ENCODE results near the gene ST6GALNAC3. TPM values are rescaled to one million over a fixed set of nuclear protein-coding genes. Genes with fewer than 3 reads are reported as not detected.

Gene ST6GALNAC3
- total RNA-seq, 1 experiment from 2014 or later = 0.03 TPM

- no TSS peak for BruUV-seq (replicated peaks)
- POLR2A ChIA-PET = no interaction called here
Measured at GRCh38 chr1:76583235-76583868, 508.8 kb downstream of the ST6GALNAC3 start.

GRCh38 chr1:76583875-76584477 is 509.4 kb downstream of the ST6GALNAC3 start:
- in situ Hi-C loops (cut with HindIII; ENCODE audit: low pct_unique_long_range_greater_than_20kb, low sequenced_read_pairs) = no loop called here
- ChIA-PET POLR2A (no interaction called here), CTCF (no interaction called here)
- H3K36me3 ChIP-seq (ENCODE audit: control insufficient read depth, insufficient read depth, low read length) = no peaks in the 10 kb centered on the region
- no peaks in the 10 kb centered on the region for H3K27me3 ChIP-seq (ENCODE audit: control insufficient read depth, insufficient read depth, low read length)
- no peak overlapping the region for H3K4me3 ChIP-seq (ENCODE audit: low read depth in 2 of 2, low read length in 2 of 2)
- intact Hi-C loops (cut with micrococcal nuclease; ENCODE audit: unreplicated experiment) = no loop called here
- no peaks in the 10 kb centered on the region for H3K4me1 ChIP-seq (ENCODE audit: control insufficient read depth, insufficient read depth, low read length)
- DNase-seq (ENCODE audit: low read depth, low spot score) = no peak
- no peak overlapping the region for H3K27ac ChIP-seq (ENCODE audit: low read length)
- no peaks in the 10 kb centered on the region; the same call in 1 of the 2 replicates for H3K9me3 ChIP-seq (ENCODE audit: control insufficient read depth, insufficient read depth, low read depth, low read length)
- ATAC-seq = no peak
- no TSS peak for BruUV-seq (replicated peaks)
- TF ChIP-seq, protein P1, sequence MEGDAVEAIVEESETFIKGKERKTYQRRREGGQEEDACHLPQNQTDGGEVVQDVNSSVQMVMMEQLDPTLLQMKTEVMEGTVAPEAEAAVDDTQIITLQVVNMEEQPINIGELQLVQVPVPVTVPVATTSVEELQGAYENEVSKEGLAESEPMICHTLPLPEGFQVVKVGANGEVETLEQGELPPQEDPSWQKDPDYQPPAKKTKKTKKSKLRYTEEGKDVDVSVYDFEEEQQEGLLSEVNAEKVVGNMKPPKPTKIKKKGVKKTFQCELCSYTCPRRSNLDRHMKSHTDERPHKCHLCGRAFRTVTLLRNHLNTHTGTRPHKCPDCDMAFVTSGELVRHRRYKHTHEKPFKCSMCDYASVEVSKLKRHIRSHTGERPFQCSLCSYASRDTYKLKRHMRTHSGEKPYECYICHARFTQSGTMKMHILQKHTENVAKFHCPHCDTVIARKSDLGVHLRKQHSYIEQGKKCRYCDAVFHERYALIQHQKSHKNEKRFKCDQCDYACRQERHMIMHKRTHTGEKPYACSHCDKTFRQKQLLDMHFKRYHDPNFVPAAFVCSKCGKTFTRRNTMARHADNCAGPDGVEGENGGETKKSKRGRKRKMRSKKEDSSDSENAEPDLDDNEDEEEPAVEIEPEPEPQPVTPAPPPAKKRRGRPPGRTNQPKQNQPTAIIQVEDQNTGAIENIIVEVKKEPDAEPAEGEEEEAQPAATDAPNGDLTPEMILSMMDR (IDR thresholded peaks at IDR 0.05) = no peak
- TF ChIP-seq TCF7L2 (IDR thresholded peaks at IDR 0.05; ENCODE audit: low read depth, low read length) = no peak
- TF ChIP-seq, protein P2, sequence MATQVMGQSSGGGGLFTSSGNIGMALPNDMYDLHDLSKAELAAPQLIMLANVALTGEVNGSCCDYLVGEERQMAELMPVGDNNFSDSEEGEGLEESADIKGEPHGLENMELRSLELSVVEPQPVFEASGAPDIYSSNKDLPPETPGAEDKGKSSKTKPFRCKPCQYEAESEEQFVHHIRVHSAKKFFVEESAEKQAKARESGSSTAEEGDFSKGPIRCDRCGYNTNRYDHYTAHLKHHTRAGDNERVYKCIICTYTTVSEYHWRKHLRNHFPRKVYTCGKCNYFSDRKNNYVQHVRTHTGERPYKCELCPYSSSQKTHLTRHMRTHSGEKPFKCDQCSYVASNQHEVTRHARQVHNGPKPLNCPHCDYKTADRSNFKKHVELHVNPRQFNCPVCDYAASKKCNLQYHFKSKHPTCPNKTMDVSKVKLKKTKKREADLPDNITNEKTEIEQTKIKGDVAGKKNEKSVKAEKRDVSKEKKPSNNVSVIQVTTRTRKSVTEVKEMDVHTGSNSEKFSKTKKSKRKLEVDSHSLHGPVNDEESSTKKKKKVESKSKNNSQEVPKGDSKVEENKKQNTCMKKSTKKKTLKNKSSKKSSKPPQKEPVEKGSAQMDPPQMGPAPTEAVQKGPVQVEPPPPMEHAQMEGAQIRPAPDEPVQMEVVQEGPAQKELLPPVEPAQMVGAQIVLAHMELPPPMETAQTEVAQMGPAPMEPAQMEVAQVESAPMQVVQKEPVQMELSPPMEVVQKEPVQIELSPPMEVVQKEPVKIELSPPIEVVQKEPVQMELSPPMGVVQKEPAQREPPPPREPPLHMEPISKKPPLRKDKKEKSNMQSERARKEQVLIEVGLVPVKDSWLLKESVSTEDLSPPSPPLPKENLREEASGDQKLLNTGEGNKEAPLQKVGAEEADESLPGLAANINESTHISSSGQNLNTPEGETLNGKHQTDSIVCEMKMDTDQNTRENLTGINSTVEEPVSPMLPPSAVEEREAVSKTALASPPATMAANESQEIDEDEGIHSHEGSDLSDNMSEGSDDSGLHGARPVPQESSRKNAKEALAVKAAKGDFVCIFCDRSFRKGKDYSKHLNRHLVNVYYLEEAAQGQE (IDR thresholded peaks at IDR 0.05; ENCODE audit: insufficient read depth in 1 of 2, low read depth in 2 of 2, low read length in 1 of 2) = no peak

More at GRCh38 chr1:76583235-76583868, 508.8 kb downstream of the ST6GALNAC3 start:
- intact Hi-C loops (cut with micrococcal nuclease; ENCODE audit: unreplicated experiment) (no loop called here), in situ Hi-C loops (cut with HindIII; ENCODE audit: low pct_unique_long_range_greater_than_20kb, low sequenced_read_pairs) (no loop called here)
- DNase-seq (ENCODE audit: low read depth, low spot score) = no peak
- no peaks in the 10 kb centered on the region for H3K4me1 ChIP-seq (ENCODE audit: control insufficient read depth, insufficient read depth, low read length)
- H3K27ac ChIP-seq (ENCODE audit: low read length) = no peak overlapping the region
- ATAC-seq = no peak
- H3K9me3 ChIP-seq (ENCODE audit: control insufficient read depth, insufficient read depth, low read depth, low read length) = no peaks in the 10 kb centered on the region; the same call in 1 of the 2 replicates
- H3K36me3 ChIP-seq (ENCODE audit: control insufficient read depth, insufficient read depth, low read length) = no peaks in the 10 kb centered on the region; the same call in 1 of the 2 replicates
- no peaks in the 10 kb centered on the region for H3K27me3 ChIP-seq (ENCODE audit: control insufficient read depth, insufficient read depth, low read length)
- TF ChIP-seq, protein P1 (IDR thresholded peaks at IDR 0.05) = no peak
- TF ChIP-seq TCF7L2 (IDR thresholded peaks at IDR 0.05; ENCODE audit: low read depth, low read length) (no peak), SIN3A (IDR thresholded peaks at IDR 0.05; ENCODE audit: borderline replicate concordance, insufficient read depth, low read depth, low read length) (no peak), POLR2AphosphoS5 (IDR thresholded peaks at IDR 0.05; ENCODE audit: low read depth, low read length) (no peak)
- TF ChIP-seq, protein P2 (IDR thresholded peaks at IDR 0.05; ENCODE audit: insufficient read depth in 1 of 2, low read depth in 2 of 2, low read length in 1 of 2) = no peak
- no peak overlapping the region for H3K4me3 ChIP-seq (ENCODE audit: low read depth in 2 of 2, low read length in 2 of 2)
- CTCF ChIA-PET = no interaction called here
